Heart left ventricle (tissue), 16 donors: ENCODE data around the gene TRIM3. TPM values are rescaled to one million over a fixed set of nuclear protein-coding genes. Genes with fewer than 3 reads are reported as not detected.

Experiments
- ATAC-seq, 4 donors: fragments of 200-7000 bp; cut with Tn5 transposase; one replicate each; pipeline ENCODE4 v1.9.1; 2020 to 2022; ENCODE audit warnings: moderate library complexity in 4 of 4, mild to moderate bottlenecking in 3 of 4, moderate number of reproducible peaks in 1 of 4
- DNase-seq, 5 donors: peaks; one replicate each; pipeline ENCODE4 v3.0.0-alpha.2; 2020
- H3K27ac ChIP-seq, 12 donors: fragments of 200-600 bp; sonication (generic) in 4 of 12; one replicate each; pipeline versions ENCODE4 v1.5.0 to v1.8.0; 2016 to 2022; ENCODE audit warnings: mild to moderate bottlenecking in 2 of 12
- H3K27me3 ChIP-seq, 9 donors: fragments of 200-600 bp; sonication (generic) in 2 of 9; one replicate each; pipeline versions ENCODE4 v1.5.1 to v1.8.0; 2016 to 2022; ENCODE audit warnings: mild to moderate bottlenecking in 3 of 9
- H3K36me3 ChIP-seq, 9 donors: fragments of 200-600 bp; sonication (generic) in 2 of 9; one replicate each; pipeline versions ENCODE4 v1.5.0 to v1.8.0; 2018 to 2022; ENCODE audit warnings: mild to moderate bottlenecking in 2 of 9
- H3K4me1 ChIP-seq, 12 donors: fragments of 200-600 bp; sonication (generic) in 4 of 12; one replicate each; pipeline versions ENCODE4 v1.5.0 to v1.8.0; 2016 to 2022; ENCODE audit warnings: mild to moderate bottlenecking in 3 of 12
- H3K4me3 ChIP-seq, 12 donors: fragments of 200-600 bp; sonication (generic) in 4 of 12; one replicate each; pipeline versions ENCODE4 v1.5.0 to v1.8.0; 2017 to 2022; ENCODE audit warnings: mild to moderate bottlenecking in 9 of 12, moderate library complexity in 4 of 12
- H3K9me3 ChIP-seq, 12 donors: fragments of 200-600 bp; sonication (generic) in 4 of 12; one replicate each; pipeline versions ENCODE4 v1.5.0 to v1.8.0; 2016 to 2022; ENCODE audit warnings: mild to moderate bottlenecking in 1 of 12
- POLR2A ChIP-seq, 2 donors: fragments of 450-650 bp; IDR thresholded peaks; one replicate each; pipeline ENCODE4 v1.6.1; 2017; ENCODE audit warnings: antibody characterized with exemption in 2 of 2, mild to moderate bottlenecking in 2 of 2, moderate library complexity in 2 of 2
- WGBS, 4 donors: extraction: QIAGEN DNeasy Blood & Tissue Kit in 2 of 4; methylation state at CpG; one replicate each; pipeline versions ENCODE4 v1.1.5 to v1.1.7; 2013 to 2018; 5-methylcytosine and 5-hydroxymethylcytosine counted together
- intact Hi-C, 10 donors: fragments of 100-400 bp; cut with DNase I; formaldehyde crosslinking; loops; one replicate each; pipeline versions ENCODE4 v1.11.1 to v1.14.2; 2022
- polyA plus RNA-seq, 2 donors: library from polyadenylated mRNA; stranded (reverse); fragments of 200-250 nt; gene quantifications; one replicate each; pipeline ENCODE4 v1.2.3, GENCODE V29; 2013
- total RNA-seq, 9 donors: library from RNA; depleted of rRNA in 2 of 9; stranded (reverse); fragments of >200 nt in 2 of 9; fragmentation: NEBNext Ultra II Directional in 3 of 9; extraction: Animal tissue kit (Norgen Biotek cat#: 25700) in 3 of 9; gene quantifications; one replicate each; pipeline versions ENCODE4 v1.1.0 to v1.2.4, GENCODE V29; 2016 to 2023
- TF ChIP-seq, protein P1 (sequence below), 12 donors: fragments of 200-600 bp; sonication (generic) in 4 of 12; IDR thresholded peaks; one replicate each; pipeline versions ENCODE4 v1.5.0 to v1.8.0; 2018 to 2022; ENCODE audit warnings: antibody characterized with exemption in 12 of 12, mild to moderate bottlenecking in 5 of 12
- donor health status: ischemic (EF 13 %, LVEDD 7.1; RV severe dilation, severe dysfunction).
- donor health status: healthy with polysubstance abuse.
- donor health status: DM: no; HTN: yes; CAD: no.
- donor health status: DM: no; HTN: no; CAD: no.
- donor health status: ischemic (EF 25% LVEDD 6.9; RV normal size, moderate dysfunction).
- donor health status: ischemic (EF 25% LVEDD 5.7; RV mildly dilated, moderate dysfunction).
- donor health status: healthy.
- donor health status: DM: yes; HTN: yes; CAD: no.
- donor health status: ischemic (EF 35%, LVEDD 5.7; RV mildly dilated, moderate dysfunction).
- donor health status: nonischemic (EF 11% LVEDD 7.7; RV severe dilation, severe dysfunction).
- donor health status: DM: yes; HTN: yes; CAD: no.
- donor health status: PGD.
- donor health status: ischemic (EF 29% LVEDD 5.4; RV normal size, mild dysfunction).
- donor health status: nonischemic (EF 23%, LVEDD 6.1; RV moderate dilation, normal function).

TRIM3 gene
- total and polyA plus RNA-seq, 11 donors, result 7.7 to 18.8 (median 10.4) TPM

DNA sequence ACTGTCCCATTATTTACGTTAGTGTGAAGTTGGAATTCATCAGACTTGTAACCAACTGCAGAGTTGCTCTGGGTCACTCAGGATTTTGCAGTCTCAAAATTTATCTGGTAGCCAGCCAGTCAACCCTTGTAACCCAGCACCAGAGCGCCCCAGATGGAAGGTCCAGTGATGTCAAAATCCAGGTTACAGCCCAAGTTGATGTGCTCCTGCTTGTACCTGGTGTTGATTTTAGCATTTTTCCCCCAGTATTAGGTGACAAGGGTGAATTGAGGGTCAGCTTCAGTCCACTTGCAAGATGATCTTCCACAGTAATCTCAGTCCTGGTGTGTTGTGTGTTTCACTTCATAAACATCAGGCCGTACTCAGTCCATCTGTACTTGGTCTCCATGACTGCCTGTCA lies 15.1 kb upstream of the TRIM3 start:
- Histone ChIP-seq H3K36me3 (peaks cover 0 to 96% (median 73%) of the 10 kb centered on the region in 9 donors), H3K4me3 (no peak overlapping the region), H3K27ac (no peak overlapping the region), H3K9me3 (no peaks in the 10 kb centered on the region), H3K27me3 (no peaks in the 10 kb centered on the region), H3K4me1 (no peaks in the 10 kb centered on the region)
- intact Hi-C loops, result loop anchor here in 1 of 10 donors (10.0 kb wide), 1 partner anchor 104 kb away; no protein-coding TSS in a partner anchor
- ATAC-seq (no peak), DNase-seq (no peak)
- TF ChIP-seq, protein P1, sequence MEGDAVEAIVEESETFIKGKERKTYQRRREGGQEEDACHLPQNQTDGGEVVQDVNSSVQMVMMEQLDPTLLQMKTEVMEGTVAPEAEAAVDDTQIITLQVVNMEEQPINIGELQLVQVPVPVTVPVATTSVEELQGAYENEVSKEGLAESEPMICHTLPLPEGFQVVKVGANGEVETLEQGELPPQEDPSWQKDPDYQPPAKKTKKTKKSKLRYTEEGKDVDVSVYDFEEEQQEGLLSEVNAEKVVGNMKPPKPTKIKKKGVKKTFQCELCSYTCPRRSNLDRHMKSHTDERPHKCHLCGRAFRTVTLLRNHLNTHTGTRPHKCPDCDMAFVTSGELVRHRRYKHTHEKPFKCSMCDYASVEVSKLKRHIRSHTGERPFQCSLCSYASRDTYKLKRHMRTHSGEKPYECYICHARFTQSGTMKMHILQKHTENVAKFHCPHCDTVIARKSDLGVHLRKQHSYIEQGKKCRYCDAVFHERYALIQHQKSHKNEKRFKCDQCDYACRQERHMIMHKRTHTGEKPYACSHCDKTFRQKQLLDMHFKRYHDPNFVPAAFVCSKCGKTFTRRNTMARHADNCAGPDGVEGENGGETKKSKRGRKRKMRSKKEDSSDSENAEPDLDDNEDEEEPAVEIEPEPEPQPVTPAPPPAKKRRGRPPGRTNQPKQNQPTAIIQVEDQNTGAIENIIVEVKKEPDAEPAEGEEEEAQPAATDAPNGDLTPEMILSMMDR (IDR thresholded peaks at IDR 0.05), result no peak
- TF ChIP-seq POLR2A (IDR thresholded peaks at IDR 0.05), result no peak
- 93 to 97% (median 95%) methylated on average over 3 of the region's 3 CpGs for whole genome bisulfite sequencing, 4 donors

DNA sequence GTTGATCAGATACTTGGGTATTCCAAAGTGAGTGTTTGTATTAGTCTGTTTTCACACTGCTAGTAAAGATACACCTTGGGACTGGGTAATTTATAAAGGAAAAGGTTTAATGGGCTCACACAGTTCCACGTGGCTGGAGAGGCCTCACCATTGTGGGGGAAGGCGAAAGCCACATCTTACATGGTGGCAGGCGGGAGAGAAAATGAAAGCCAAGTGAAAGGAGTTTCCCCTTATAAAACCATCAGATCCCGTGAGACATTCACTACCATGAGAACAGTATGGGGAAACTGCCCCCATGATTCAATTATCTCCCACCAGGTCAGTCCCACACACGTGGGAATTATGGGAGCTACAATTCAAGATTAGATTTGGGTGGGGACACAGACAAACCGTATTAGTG lies 14.6 kb upstream of the TRIM3 start:
- H3K4me1 ChIP-seq, result peaks cover 0 to 5% (median 0%) of the 10 kb centered on the region in 12 donors
- H3K27ac ChIP-seq, result no peak overlapping the region
- intact Hi-C loops, result loop anchor here in 1 of 10 donors (10.0 kb wide), 1 partner anchor 104 kb away; no protein-coding TSS in a partner anchor
- WGBS, 4 donors, result 86 to 90% (median 89%) methylated on average over 6 of the region's 6 CpGs
- no peaks in the 10 kb centered on the region for H3K27me3 ChIP-seq
- ATAC-seq (no peak), DNase-seq (no peak)
- TF ChIP-seq POLR2A (IDR thresholded peaks at IDR 0.05), result no peak
- TF ChIP-seq, protein P1 (IDR thresholded peaks at IDR 0.05), result no peak
- H3K36me3 ChIP-seq, result peaks cover 0 to 98% (median 78%) of the 10 kb centered on the region in 9 donors
- H3K4me3 ChIP-seq, result no peak overlapping the region
- H3K9me3 ChIP-seq, result no peaks in the 10 kb centered on the region

DNA sequence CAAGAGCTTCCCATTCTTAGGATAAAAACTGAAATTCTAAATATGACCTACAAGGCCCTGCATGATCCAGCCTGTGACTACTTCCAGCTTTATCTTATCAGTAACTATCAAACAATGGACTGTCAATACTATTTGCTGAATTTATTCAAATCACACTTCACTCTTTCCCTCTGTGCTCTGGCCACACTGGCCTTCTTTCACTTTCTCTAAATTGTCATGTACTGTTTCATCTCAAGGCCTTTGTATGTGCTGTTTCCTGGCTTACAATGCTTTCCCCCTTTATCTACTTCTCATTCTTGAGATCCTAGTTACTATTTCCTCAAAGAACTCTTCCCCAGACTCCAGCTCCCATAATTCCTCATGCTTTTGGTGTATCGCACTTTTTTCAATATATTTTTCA lies 13.2 kb upstream of the TRIM3 start:
- no peak for ATAC-seq
- intact Hi-C loops, result loop anchor here in 1 of 10 donors (10.0 kb wide), 1 partner anchor 102 kb away; no protein-coding TSS in a partner anchor
- no peaks in the 10 kb centered on the region for H3K27me3 ChIP-seq
- 91 to 96% (median 93%) methylated on average over 1 of the region's 1 CpG for WGBS, 4 donors
- peaks cover 0 to 97% (median 74%) of the 10 kb centered on the region in 9 donors for H3K36me3 ChIP-seq
- no peaks in the 10 kb centered on the region for H3K9me3 ChIP-seq
- peak overlapping the region in 1 of 12 donors; percentile 7 for H3K27ac ChIP-seq
- H3K4me1 ChIP-seq, result peaks cover 3 to 19% (median 10%) of the 10 kb centered on the region in 12 donors
- H3K4me3 ChIP-seq, result no peak overlapping the region
- TF ChIP-seq POLR2A (IDR thresholded peaks at IDR 0.05), result no peak
- TF ChIP-seq, protein P1 (IDR thresholded peaks at IDR 0.05), result no peak
- DNase-seq, result no peak

DNA sequence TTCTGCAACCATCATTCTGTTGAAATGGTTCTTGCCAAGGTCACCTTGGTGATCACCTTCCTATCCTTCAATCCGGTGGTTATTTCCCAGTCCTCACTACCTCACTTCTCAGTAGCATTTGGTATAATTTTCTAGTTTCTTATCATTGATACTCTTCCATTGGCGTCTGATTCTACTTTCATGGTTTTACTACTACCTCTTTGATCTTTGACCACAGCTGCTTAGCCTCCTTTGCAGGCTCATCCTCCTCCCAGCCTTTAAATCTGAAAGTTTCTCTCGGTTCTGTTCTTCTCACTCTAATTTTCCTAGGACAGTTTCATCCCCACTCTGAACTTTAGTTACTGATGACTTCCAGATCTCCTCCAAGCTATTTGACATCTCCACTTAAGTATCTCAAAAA lies 12.5 kb upstream of the TRIM3 start:
- no peak for DNase-seq
- WGBS, 4 donors, result 87 to 93% (median 88%) methylated on average over 3 of the region's 3 CpGs
- Histone ChIP-seq H3K9me3 (no peaks in the 10 kb centered on the region), H3K27ac (peak overlapping the region in 1 of 12 donors; percentile 7), H3K27me3 (no peaks in the 10 kb centered on the region), H3K4me1 (peaks cover 3 to 21% (median 12%) of the 10 kb centered on the region in 12 donors), H3K36me3 (peaks cover 0 to 91% (median 70%) of the 10 kb centered on the region in 9 donors), H3K4me3 (no peak overlapping the region)
- intact Hi-C loops, result loop anchor here in 1 of 10 donors (10.0 kb wide), 1 partner anchor 101 kb away; no protein-coding TSS in a partner anchor
- no peak for ATAC-seq
- TF ChIP-seq POLR2A (IDR thresholded peaks at IDR 0.05), result no peak
- TF ChIP-seq, protein P1 (IDR thresholded peaks at IDR 0.05), result no peak
